BLaER1 (cell line): ENCODE results near the gene MED19.
A peak's percentile ranks its signal among the peaks of the same experiment; 100 is the strongest.

Experiments
- H3K27ac ChIP-seq: shearing (Covaris generic); formaldehyde crosslinking; 2 replicates; pipeline ENCODE4 v1.8.1; 2022
- H3K27me3 ChIP-seq: shearing (Covaris generic); formaldehyde crosslinking; 2 replicates; pipeline ENCODE4 v1.8.1; 2022
- H3K36me3 ChIP-seq: shearing (Covaris generic); formaldehyde crosslinking; 2 replicates; pipeline ENCODE4 v1.8.1; 2022
- H3K4me1 ChIP-seq: shearing (Covaris generic); formaldehyde crosslinking; 2 replicates; pipeline ENCODE4 v1.8.1; 2022
- H3K4me2 ChIP-seq: shearing (Covaris generic); formaldehyde crosslinking; 2 replicates; pipeline ENCODE4 v1.8.1; 2022
- H3K4me3 ChIP-seq: shearing (Covaris generic); formaldehyde crosslinking; 2 replicates; pipeline ENCODE4 v1.8.1; 2022
- H3K9ac ChIP-seq: shearing (Covaris generic); formaldehyde crosslinking; 2 replicates; pipeline ENCODE4 v1.8.1; 2022
- H3K9me3 ChIP-seq: shearing (Covaris generic); formaldehyde crosslinking; 2 replicates; pipeline ENCODE4 v1.8.1; 2022
- H4K20me1 ChIP-seq: shearing (Covaris generic); formaldehyde crosslinking; 2 replicates; pipeline ENCODE4 v1.8.1; 2022
- Cebpa-rat ChIP-seq: shearing (Covaris generic); IDR thresholded peaks from 2 replicates; pipeline ENCODE4 v1.8.1; 2022

MED19 gene

GRCh38 chr11:57657194-57658022 lies 54.6 kb downstream of the MED19 start, which contains the start of gene CLP1:
CLP1 (plus strand) TSS chr11:57657762; CDS start chr11:57659477, 1,715 bp downstream.
- Histone ChIP-seq H3K4me2 (peak within 1 kb of the TSS; percentile 96), H3K4me1 (peaks cover 27% of the 10 kb centered on the region), H3K27ac (peak within 1 kb of the TSS; percentile 66), H3K27me3 (no peaks in the 10 kb centered on the region), H3K4me3 (peak within 1 kb of the TSS; percentile 79), H3K36me3 (peaks cover 36% of the 10 kb centered on the region), H3K9me3 (no peaks in the 10 kb centered on the region), H4K20me1 (peaks cover 37% of the 10 kb centered on the region), H3K9ac (peak within 1 kb of the TSS; percentile 84)
- no peak for TF ChIP-seq Cebpa-rat

- peaks cover 28% of the 10 kb centered on the region for H3K4me1 ChIP-seq
- no peaks in the 10 kb centered on the region for H3K27me3 ChIP-seq
- TF ChIP-seq Cebpa-rat: no peak
- no peaks in the 10 kb centered on the region for H3K9me3 ChIP-seq
- peaks cover 37% of the 10 kb centered on the region for H4K20me1 ChIP-seq
- peak overlapping the region; percentile 84 for H3K9ac ChIP-seq
- 0 out of 2 replicates have a peak overlapping the region, but pooled peaks have one; percentile 24 for H3K27ac ChIP-seq
- H3K4me3 ChIP-seq: peak overlapping the region; percentile 79
- H3K36me3 ChIP-seq: peaks cover 30% of the 10 kb centered on the region
- H3K4me2 ChIP-seq: peak overlapping the region; percentile 96
Observed at GRCh38 chr11:57656885-57657193, 55.2 kb downstream of the MED19 start.
